HG02943 (cell line): Measurements from ENCODE around the gene KEL.

Experiments
- ATAC-seq: cut with Tn5 transposase; IDR thresholded peaks from one replicate; pipeline ENCODE4 v1.9.1; 2021; ENCODE audit warnings: mild to moderate bottlenecking, low read depth, moderate library complexity; ENCODE audit not compliant: unreplicated experiment

KEL gene

DNA sequence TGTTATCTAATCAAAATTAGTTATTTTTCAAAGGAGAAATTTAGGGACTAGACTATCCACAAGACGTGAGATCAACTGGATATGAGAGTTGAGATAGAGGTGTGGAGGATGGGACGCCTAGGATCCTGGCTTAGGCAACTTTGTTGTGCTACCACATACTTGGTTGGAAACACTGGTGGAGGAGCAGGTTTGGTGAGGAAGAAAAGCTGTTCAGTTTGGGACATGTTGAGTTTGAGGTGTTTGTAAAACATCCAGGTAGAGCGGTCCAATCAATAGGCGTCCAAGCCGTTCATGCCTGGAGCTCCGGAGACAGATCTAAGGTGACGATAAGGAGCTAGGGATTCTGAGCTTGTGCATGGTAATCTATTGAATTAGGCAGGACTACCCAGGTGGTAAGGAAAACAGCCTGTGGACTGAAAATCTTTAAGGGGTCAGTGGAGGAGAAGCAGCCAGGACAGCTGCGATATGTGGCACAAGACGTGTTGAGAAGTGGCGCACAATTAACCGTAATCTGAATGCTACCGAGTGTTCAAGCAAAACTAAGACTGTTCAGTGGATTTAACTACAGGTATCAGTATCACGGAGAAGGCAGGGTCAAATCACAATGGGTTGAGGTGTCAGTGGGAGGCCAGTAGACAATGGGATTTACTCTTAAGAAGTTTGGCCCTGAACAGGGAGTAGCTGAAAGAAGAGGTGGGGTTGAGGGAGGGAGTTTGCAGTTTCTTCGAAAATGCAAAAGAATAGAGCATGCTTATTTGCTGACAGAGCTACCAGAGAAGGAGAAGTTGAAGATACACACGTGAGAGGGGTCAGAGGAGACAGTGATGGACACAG, 60.5 kb downstream of the KEL start:
- no peak for ATAC-seq

DNA sequence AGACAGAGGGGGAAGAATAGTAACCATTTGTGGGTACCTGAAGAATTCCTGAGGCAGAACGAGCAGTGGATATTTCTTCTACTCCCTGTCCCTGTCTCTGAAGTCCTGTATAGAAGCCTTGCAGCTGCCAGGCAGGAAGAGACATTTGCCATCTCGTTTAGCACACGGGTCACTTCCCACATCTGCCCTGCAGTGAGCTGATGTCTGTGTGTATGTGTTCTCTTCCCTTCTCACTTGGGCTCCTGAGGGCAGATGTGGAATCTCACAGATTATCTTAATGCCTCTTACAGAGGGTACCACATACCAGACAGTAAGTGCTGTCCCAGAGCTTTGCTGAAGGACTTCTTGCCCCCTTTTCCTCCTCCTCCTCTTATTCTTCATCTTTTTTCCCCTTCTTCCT, 62.5 kb downstream of the KEL start:
- no peak for ATAC-seq

- ATAC-seq, result no peak
These were observed 63.6 kb downstream of the KEL start for GRCh38 chr7:142898377-142899170.

- no peak for ATAC-seq
These were observed 64.5 kb downstream of the KEL start for GRCh38 chr7:142897691-142898090.

DNA sequence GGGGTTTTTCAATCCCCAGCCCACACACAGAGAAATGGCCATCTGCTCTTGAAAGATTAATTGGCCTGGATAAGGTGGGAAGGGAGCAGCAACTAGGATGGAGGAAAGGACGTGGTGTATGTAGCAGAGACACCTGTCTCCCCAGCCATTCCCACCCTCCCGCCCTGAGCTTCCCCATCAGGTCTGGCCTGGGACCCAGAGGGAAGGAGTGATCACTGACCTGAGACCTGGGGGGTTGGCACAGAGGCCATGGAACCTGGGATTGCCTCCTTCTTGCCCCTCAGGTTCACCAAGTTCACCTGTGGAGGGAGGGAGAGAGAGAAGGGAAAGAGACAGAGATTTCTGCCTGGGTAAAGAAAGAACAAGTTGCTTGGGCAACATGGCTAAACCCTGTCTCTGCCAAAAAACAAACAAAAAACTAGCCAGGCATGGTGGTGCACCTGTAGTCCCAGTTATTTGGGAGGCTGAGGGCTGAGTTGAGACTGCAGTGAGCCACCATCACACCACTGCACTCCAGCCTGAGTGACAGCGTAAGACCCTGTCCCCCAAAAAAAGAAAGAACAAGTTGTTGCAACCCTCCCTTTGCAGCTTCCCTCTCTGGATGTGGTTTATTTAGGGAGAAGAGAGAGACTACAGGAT, 65.3 kb downstream of the KEL start:
- no peak for ATAC-seq

DNA sequence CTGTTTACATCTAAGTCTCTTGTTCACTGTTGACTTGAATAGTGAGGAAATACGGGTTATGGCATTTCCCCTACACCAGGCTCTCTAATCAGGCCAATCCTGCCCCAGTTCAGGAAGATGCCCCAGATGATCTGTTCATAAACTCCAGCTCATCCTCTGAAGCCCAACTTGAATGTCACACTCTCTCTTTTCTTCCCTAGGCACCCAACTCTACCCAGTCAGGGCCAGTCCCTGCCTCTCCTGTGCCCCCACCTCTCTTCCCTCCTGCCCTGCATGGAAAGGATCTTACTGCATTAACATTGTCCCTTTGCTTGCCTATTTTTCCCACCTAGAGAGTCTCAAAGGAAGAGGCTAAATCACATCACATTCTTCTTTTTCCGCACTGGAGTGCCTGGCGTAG, 66.0 kb downstream of the KEL start:
- ATAC-seq, result no peak

GRCh38 chr7:142894985-142895593, 67.1 kb downstream of the KEL start:
- ATAC-seq, result no peak

- ATAC-seq, result no peak
These were observed 67.8 kb downstream of the KEL start for GRCh38 chr7:142894112-142894984.

- no peak for ATAC-seq
These were observed 69.2 kb downstream of the KEL start for GRCh38 chr7:142892951-142893350.

DNA sequence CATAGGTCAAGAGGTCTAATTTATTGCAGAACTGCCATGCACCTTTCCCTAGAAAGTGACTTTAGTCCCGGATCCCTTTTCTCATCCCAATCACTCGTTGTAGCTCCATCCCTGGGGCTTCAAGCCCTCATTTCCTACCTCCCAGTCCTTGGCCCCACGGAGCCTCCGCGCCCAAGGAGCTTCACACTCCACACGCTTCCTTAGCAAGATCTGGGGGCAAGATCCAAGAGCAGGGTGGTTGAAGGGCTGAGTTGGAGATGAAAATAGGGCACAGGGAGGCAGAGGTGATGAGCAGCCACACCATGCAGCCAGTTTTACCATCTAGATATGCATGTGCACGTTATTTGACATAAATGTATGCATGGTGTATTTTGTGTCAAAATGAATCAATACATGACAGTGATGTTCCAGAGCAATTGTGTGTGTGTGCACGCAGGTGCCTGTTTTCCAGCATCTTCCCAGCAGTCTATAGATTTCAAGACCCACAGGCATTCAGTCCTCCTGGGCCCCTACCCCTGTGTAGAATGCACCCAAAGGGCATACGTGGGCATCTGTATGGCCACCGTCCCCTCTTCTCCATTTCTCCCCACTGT, 70.6 kb downstream of the KEL start:
- no peak for ATAC-seq
